PFSK-1 (cell line): ENCODE results near the gene ZNF70.

Experiments
- FOXP2 ChIP-seq: optimal IDR thresholded peaks from 2 replicates; pipeline ENCODE3; 2011; ENCODE audit warnings: borderline replicate concordance, control low read depth, inconsistent platforms; ENCODE audit not compliant: insufficient read depth; ENCODE audit errors: extremely low read length, extremely low read depth
- POLR2AphosphoS5 ChIP-seq: IDR thresholded peaks from 2 replicates; pipeline ENCODE4 v1.6.1; 2012; ENCODE audit warnings: low read depth, mild to moderate bottlenecking, control low read depth, low read length, moderate library complexity
- SIN3A ChIP-seq: IDR thresholded peaks from 2 replicates; pipeline ENCODE4 v1.6.1; 2012; ENCODE audit warnings: mild to moderate bottlenecking, low read length, moderate library complexity, borderline replicate concordance; ENCODE audit not compliant: insufficient read depth
- TAF1 ChIP-seq: IDR thresholded peaks from 2 replicates; pipeline ENCODE4 v1.6.1; 2012; ENCODE audit warnings: low read length, control low read depth, borderline replicate concordance; ENCODE audit not compliant: insufficient read depth
- TF ChIP-seq, protein P1 (sequence below), 2 experiments: IDR thresholded peaks; 2 replicates each; pipeline versions ENCODE4 v1.6.1 to v1.8.0; 2011 to 2012; ENCODE audit warnings: low read depth in 2 of 2, low read length in 2 of 2, control low read depth in 1 of 2, inconsistent platforms in 1 of 2, mild to moderate bottlenecking in 1 of 2, moderate library complexity in 1 of 2; ENCODE audit not compliant: insufficient read depth in 1 of 2

The ZNF70 gene

DNA sequence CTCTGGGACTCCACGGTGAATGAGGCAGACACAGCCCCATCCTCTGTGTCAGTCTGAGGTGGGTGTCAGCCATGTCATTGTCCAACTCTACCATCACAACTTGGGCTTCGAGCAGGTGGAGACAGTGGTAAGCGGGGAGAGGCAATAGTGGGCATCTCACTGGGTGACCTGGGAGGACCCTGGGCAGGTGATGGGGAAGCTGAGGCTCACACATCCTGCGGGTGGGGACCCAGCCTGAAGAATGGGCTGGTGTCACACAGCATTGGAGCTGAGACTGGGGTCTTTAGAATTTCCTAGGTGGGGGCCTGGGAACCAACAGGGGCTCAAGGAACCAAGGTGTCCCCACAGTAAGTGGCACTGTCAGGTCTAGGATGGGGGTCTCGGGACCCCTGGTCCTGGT lies 28.8 kb upstream of the ZNF70 start:
- TF ChIP-seq FOXP2 (no peak), POLR2AphosphoS5 (no peak), TAF1 (no peak), SIN3A (no peak)
- TF ChIP-seq, protein P1, sequence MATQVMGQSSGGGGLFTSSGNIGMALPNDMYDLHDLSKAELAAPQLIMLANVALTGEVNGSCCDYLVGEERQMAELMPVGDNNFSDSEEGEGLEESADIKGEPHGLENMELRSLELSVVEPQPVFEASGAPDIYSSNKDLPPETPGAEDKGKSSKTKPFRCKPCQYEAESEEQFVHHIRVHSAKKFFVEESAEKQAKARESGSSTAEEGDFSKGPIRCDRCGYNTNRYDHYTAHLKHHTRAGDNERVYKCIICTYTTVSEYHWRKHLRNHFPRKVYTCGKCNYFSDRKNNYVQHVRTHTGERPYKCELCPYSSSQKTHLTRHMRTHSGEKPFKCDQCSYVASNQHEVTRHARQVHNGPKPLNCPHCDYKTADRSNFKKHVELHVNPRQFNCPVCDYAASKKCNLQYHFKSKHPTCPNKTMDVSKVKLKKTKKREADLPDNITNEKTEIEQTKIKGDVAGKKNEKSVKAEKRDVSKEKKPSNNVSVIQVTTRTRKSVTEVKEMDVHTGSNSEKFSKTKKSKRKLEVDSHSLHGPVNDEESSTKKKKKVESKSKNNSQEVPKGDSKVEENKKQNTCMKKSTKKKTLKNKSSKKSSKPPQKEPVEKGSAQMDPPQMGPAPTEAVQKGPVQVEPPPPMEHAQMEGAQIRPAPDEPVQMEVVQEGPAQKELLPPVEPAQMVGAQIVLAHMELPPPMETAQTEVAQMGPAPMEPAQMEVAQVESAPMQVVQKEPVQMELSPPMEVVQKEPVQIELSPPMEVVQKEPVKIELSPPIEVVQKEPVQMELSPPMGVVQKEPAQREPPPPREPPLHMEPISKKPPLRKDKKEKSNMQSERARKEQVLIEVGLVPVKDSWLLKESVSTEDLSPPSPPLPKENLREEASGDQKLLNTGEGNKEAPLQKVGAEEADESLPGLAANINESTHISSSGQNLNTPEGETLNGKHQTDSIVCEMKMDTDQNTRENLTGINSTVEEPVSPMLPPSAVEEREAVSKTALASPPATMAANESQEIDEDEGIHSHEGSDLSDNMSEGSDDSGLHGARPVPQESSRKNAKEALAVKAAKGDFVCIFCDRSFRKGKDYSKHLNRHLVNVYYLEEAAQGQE (IDR thresholded peaks at IDR 0.05; ENCODE audit: insufficient read depth in 1 of 2, low read depth in 2 of 2, low read length in 2 of 2), result no peak

DNA sequence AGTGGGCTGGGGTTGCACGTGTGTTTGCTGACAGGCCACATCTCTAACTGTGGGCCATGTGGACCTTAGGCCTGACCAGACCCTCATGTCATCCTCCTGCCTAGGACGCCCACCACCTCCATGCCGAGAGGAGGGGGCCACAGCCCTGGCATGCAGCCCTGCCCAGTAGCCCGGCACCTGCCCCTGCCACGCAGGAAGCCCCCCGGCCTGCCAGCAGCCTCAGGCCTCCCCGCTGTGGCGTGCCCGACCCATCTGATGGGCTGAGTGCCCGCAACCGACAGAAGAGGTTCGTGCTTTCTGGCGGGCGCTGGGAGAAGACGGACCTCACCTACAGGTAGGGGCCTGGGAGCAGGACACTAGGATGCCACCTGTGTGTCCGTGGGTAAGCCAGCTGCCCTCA lies 28.2 kb upstream of the ZNF70 start:
- TF ChIP-seq FOXP2, result no peak
- TF ChIP-seq, protein P1 (IDR thresholded peaks at IDR 0.05; ENCODE audit: insufficient read depth in 1 of 2, low read depth in 2 of 2, low read length in 2 of 2), result no peak
- TF ChIP-seq POLR2AphosphoS5, result no peak
- no peak for TF ChIP-seq TAF1
- TF ChIP-seq SIN3A, result no peak

DNA sequence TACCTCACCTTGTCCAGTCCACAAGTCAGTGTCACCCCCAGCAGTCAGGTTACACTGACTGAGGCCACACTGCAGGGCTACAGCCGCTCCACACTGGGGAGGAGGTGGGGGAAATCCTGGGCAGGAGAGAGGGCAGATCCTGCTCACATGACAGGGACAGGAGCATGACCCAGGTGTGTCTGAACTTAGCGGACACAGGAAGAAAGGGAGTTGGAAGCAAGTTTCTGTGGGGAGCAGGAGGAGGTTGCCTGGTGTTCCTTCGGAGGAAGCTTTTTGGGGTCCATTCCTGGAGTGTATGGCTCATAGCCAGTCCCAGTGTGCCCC lies 27.6 kb upstream of the ZNF70 start:
- no peak for TF ChIP-seq SIN3A
- TF ChIP-seq, protein P1 (IDR thresholded peaks at IDR 0.05; ENCODE audit: insufficient read depth in 1 of 2, low read depth in 2 of 2, low read length in 2 of 2), result no peak
- no peak for TF ChIP-seq FOXP2
- TF ChIP-seq TAF1, result no peak

DNA sequence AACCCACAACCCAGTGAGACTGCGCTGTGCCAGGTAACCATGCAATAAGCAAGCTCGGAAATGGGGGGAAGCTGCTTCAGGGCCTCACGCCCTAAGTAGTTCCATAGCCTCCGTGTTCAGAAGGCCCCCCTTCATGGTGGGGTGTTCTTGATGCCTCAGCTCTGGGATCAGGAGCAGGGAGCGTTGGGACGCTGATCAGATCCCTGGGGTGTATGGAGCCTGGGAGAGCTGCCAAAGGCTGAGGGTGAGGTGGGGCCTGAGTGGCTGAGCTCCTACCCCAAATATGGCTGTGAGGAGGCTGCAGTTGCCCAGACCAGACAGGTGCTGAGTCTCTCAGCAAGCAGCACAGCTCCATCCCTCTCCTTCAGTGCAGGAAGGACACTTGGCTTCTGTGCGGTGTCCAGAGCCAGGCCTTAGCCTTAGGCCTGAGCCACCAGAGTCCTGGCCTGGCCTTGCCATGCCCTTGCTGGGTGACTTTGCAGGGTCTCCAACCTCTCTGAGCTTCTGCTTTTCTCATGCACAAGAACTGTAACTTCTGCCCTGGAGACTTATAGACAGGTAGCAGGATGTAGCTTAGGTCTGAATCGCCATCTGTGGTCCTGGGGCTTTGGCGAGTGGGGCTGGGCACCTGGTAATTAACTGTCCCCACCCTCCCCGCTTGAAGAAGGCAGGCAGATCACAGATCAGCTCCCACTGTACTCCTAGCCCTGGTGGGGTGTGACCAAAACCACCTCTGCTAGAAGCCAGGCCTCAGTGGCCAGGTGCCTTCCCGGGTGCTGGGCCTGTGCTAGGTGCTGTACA lies 27.1 kb upstream of the ZNF70 start:
- TF ChIP-seq FOXP2, result no peak

DNA sequence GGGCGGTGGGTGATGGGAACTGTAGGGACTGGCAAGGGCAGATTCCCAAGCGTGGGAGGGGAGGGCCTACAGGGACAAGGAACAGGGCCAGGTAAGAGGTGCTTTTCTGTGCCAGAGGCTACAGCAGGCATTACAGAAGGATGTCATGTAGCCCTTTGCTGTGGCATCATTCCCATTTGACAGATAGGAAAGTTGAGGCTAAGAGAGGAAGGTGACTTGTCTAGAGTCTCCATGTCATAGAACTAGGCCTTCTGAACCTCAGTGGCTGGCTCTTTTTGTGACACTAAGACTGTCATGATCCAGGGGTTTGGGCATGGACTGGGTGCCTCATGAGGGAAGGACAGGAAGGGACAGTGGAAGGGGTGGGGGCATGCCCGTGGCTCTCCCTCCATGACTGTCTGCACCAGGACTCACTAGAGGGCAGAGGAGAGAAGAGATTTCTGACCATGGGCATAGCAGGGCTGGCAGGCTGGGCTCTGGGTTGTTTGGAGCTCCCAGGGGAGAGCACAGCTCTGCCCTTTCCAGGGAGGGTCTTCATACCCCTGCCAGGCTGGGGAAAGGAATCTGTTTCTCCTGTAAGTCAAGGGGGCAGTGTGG lies 25.0 kb upstream of the ZNF70 start:
- TF ChIP-seq FOXP2 (no peak), SIN3A (no peak), TAF1 (no peak), POLR2AphosphoS5 (no peak)
- TF ChIP-seq, protein P1 (IDR thresholded peaks at IDR 0.05; ENCODE audit: insufficient read depth in 1 of 2, low read depth in 2 of 2, low read length in 2 of 2), result no peak
